ENCODE results near the gene SEC22A.

SEC22A gene

GRCh38 chr3:123279121-123279520, 77.4 kb downstream of the SEC22A start:
- DNase-seq (ENCODE audit: extremely low read depth, low read depth): no peak
- no peak overlapping the region for H3K4me3 ChIP-seq (replicated peaks; ENCODE audit: low read depth, low read length)
- TF ChIP-seq CTCF (IDR thresholded peaks at IDR 0.05; ENCODE audit: low read depth, low read length, missing control alignments): no peak

GRCh38 chr3:123281406-123281805, 79.7 kb downstream of the SEC22A start:
- DNase-seq (ENCODE audit: extremely low read depth, low read depth): no peak
- no peak overlapping the region for H3K4me3 ChIP-seq (replicated peaks; ENCODE audit: low read depth, low read length)
- TF ChIP-seq CTCF (IDR thresholded peaks at IDR 0.05; ENCODE audit: low read depth, low read length, missing control alignments): no peak

- TF ChIP-seq CTCF (IDR thresholded peaks at IDR 0.05; ENCODE audit: low read depth, low read length, missing control alignments): no peak
- DNase-seq (ENCODE audit: extremely low read depth, low read depth): no peak
- H3K4me3 ChIP-seq (replicated peaks; ENCODE audit: low read depth, low read length): no peak overlapping the region
These were observed 80.2 kb downstream of the SEC22A start for GRCh38 chr3:123281929-123282328.

GRCh38 chr3:123282461-123282860, 80.7 kb downstream of the SEC22A start:
- TF ChIP-seq CTCF (IDR thresholded peaks at IDR 0.05; ENCODE audit: low read depth, low read length, missing control alignments): no peak
- H3K4me3 ChIP-seq (replicated peaks; ENCODE audit: low read depth, low read length): no peak overlapping the region
- no peak for DNase-seq (ENCODE audit: extremely low read depth, low read depth)

GRCh38 chr3:123283074-123283473, 81.3 kb downstream of the SEC22A start:
- TF ChIP-seq CTCF (IDR thresholded peaks at IDR 0.05; ENCODE audit: low read depth, low read length, missing control alignments): no peak
- no peak for DNase-seq (ENCODE audit: extremely low read depth, low read depth)
- no peak overlapping the region for H3K4me3 ChIP-seq (replicated peaks; ENCODE audit: low read depth, low read length)

GRCh38 chr3:123283657-123284398, 82.1 kb downstream of the SEC22A start:
- H3K4me3 ChIP-seq (replicated peaks; ENCODE audit: low read depth, low read length): no peak overlapping the region
- no peak for TF ChIP-seq CTCF (IDR thresholded peaks at IDR 0.05; ENCODE audit: low read depth, low read length, missing control alignments)
- no peak for DNase-seq (ENCODE audit: extremely low read depth, low read depth)
